HG03196 (cell line): Measurements from ENCODE around the gene PRAF2.

ENCODE experiments used
- ATAC-seq: cut with Tn5 transposase; IDR thresholded peaks from one replicate; pipeline ENCODE4 v1.9.1; 2021; ENCODE audit not compliant: unreplicated experiment

The PRAF2 gene

DNA sequence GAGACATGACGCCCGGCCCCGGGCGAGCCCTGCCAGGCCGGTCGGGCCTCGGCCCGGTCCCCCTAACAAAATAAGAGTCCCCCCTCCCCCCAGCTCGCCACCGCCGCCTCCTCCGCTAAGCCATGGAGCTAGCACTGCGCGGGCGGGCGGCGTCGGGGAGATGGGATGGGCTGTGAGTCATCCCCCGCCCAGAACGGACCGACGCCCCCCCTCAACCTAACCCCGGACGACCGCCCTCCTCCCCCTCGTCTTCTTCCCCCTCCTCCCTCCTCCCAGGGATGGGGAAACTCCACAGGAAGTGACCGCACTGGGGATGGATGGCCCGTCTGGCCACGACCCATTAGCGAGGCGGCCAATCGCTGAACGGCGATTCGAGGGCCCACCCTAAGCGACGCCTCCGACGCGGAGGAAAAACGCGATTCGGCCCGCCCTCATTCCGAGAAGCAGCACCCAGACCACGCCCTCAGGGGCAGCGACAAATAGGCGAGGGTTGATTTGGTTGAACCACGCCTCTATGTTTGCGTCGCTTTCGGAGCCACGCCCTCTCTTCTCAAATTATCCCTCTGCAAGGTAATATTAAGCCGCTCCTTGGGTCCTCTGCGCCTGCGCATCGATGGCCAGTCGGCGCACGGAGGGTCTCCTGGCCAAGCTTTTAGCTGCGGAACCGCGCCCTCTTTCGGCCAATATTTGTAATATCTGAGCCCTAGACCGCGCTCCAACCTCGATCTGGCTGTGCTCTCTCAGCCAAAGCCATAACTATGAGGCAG is 30.4 kb downstream of the PRAF2 start, which contains the start of gene TFE3:
Gene TFE3 (minus strand): TSS at position 138 of the 767 bp plus-strand sequence. CDS start 131 bp downstream, at position 7.
- ATAC-seq: peak; percentile 92

GRCh38 chrX:49042581-49043219 is 31.1 kb downstream of the PRAF2 start:
- no peak for ATAC-seq

GRCh38 chrX:49041744-49042580 is 31.8 kb downstream of the PRAF2 start:
- no peak for ATAC-seq

- no peak for ATAC-seq
These were observed 33.3 kb downstream of the PRAF2 start for GRCh38 chrX:49040376-49040955.

DNA sequence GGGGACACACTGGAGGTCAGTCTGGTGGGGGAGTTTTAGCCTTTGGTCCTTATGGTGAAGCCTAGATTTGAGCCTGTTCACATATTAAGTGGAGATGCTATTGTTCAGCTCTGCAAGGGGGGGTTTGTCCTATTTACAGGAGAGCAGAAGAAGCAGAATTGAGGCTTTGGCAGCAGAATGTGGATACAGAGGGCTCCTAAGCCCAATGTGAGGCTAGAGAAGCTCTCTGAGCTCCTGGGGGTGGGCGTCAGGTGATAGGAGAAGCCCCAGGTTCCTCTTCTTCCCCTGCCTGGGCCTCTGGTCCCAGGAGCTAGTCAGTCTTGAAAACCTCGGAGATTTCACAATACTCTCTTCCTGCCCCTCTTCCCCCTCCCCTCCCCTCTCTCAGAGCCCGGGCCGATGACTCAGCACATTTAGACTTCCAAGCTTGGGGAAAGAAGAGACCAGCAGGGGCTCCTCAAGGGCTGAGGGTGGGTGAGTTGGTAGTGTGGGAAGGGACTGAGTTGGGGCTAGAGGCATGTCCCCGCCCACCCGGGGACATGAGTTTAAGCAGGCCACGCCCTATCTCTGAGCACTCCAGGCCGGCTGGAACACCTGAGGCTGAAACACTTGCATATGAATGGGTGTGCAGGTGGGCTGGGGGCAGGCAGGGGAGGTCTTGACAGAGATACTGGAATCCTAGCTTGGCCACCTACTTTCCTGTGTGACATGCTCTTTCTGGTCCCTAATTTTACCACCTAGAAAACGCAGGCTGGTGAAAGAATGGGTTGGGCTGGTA is 34.0 kb downstream of the PRAF2 start:
- no peak for ATAC-seq

DNA sequence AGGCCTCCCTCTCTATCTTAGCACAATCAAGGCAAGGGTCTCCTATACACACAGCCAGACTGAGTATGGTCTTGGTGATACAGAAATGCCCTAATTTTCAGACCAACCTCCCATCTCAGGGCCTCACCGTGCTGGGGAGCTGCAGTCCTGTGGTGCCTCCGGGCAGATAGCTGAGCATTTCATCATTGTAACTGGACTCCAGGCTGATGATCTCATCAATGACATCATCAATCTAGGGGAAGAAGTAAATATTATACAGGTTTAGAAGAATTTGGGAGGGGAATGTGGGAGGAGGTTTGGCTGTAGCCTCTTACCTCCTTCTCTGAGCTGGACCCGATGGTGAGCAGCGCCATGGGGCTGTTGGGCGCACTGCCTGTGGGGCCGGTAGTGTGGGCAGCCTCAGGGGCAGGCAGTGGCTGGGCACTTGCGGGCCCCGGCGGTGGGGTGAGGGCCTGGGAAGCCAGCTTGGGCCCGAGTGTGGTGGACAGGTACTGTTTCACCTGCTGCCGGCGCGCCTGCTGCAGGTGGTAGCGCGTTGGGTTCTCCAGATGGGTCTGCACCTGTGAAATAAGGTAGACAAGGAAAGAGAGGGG is 35.8 kb downstream of the PRAF2 start:
- ATAC-seq: no peak

- no peak for ATAC-seq
These were observed 43.5 kb downstream of the PRAF2 start for GRCh38 chrX:49030283-49030682.

- no peak for ATAC-seq
These were observed 43.9 kb downstream of the PRAF2 start for GRCh38 chrX:49029876-49030275.
